ENCODE data around the gene UGT3A1. TPM values are rescaled to one million over a fixed set of nuclear protein-coding genes. Genes with fewer than 3 reads are reported as not detected.

Gene UGT3A1
- total RNA-seq, 4 donors from 2014 or later: not detected

DNA sequence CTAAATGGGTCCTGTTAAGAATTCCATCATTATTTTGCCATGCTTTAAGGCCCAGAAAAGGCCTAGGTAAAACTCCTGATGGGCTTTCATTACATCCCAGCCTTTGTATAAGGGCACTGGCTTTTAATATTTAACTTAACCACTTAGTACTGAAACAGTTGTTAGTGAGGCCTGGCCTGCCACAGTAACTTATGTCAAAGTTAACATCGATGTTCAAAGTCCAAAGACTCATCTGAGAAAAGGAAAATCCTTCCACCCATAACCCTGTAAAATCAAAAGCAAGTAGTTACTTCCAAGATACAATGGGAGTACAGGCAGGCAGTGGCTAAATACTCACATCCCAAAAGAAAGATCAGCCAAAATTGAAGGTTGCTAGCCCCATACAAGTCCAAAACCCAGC lies 15.0 kb upstream of the UGT3A1 start:
- no peak for ATAC-seq
- Histone ChIP-seq H3K36me3 (no peaks in the 10 kb centered on the region), H3K27me3 (no peaks in the 10 kb centered on the region), H3K27ac (no peak overlapping the region), H3K4me3 (no peak overlapping the region), H3K9me3 (peaks cover 0 to 6% (median 0%) of the 10 kb centered on the region in 3 donors), H3K4me1 (no peaks in the 10 kb centered on the region)
- TF ChIP-seq, protein P1, sequence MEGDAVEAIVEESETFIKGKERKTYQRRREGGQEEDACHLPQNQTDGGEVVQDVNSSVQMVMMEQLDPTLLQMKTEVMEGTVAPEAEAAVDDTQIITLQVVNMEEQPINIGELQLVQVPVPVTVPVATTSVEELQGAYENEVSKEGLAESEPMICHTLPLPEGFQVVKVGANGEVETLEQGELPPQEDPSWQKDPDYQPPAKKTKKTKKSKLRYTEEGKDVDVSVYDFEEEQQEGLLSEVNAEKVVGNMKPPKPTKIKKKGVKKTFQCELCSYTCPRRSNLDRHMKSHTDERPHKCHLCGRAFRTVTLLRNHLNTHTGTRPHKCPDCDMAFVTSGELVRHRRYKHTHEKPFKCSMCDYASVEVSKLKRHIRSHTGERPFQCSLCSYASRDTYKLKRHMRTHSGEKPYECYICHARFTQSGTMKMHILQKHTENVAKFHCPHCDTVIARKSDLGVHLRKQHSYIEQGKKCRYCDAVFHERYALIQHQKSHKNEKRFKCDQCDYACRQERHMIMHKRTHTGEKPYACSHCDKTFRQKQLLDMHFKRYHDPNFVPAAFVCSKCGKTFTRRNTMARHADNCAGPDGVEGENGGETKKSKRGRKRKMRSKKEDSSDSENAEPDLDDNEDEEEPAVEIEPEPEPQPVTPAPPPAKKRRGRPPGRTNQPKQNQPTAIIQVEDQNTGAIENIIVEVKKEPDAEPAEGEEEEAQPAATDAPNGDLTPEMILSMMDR (IDR thresholded peaks at IDR 0.05): no peak
- TF ChIP-seq POLR2A (IDR thresholded peaks at IDR 0.05) (no peak), EP300 (IDR thresholded peaks at IDR 0.05) (no peak), POLR2AphosphoS5 (IDR thresholded peaks at IDR 0.05) (no peak)
- WGBS, 2 donors (ENCODE audit: low coverage in 1 of 2): 80 to 83% methylated on average over 1 of the region's 1 CpG

DNA sequence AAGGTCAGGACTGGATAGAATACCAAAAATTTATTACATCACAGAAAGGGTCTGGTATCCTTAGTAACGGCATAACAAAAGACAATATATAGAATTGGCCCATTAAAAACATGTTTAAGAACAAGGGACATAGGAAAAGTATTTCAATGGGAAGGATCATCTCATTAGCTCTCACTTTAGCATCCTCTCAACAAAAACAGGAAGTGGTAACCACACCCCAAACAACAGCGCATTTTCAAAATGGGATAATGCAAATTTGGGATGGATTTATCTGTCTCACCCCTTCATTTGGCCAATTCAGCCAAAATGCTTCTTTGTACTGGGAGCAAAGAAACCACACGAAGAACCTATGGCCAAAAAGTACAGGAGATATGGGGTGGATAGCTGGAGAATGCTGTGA lies 9.8 kb upstream of the UGT3A1 start:
- no peak for ATAC-seq
- 80 to 94% methylated on average over 2 to 3 of the region's 3 CpGs for WGBS, 2 donors (ENCODE audit: low coverage in 1 of 2)
- TF ChIP-seq, protein P1 (IDR thresholded peaks at IDR 0.05): no peak
- TF ChIP-seq EP300 (IDR thresholded peaks at IDR 0.05): no peak
- TF ChIP-seq POLR2A (IDR thresholded peaks at IDR 0.05): no peak
- TF ChIP-seq POLR2AphosphoS5 (IDR thresholded peaks at IDR 0.05): no peak
- Histone ChIP-seq H3K36me3 (no peaks in the 10 kb centered on the region), H3K4me1 (no peaks in the 10 kb centered on the region), H3K4me3 (no peak overlapping the region), H3K27ac (no peak overlapping the region), H3K9me3 (no peaks in the 10 kb centered on the region), H3K27me3 (no peaks in the 10 kb centered on the region)

DNA sequence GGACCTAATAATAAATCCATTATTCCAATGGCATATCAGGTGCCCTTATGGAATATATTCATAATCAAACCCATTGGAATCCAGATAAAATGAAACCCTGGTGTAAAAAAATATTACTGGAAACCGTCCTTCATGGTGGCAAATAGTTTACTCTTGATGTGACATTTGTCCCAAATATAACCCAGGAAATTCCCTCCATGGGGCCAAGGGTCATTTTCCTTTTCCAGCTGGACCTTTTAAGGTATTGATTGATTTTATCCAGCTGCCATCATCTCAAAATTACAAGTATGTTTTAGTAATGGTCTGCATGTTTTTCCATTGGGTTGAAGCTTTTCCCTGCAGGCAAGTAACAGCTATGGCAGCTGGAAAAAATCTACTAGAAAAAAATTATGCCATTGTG lies 8.4 kb upstream of the UGT3A1 start:
- no peak overlapping the region for H3K4me3 ChIP-seq
- TF ChIP-seq POLR2A (IDR thresholded peaks at IDR 0.05) (no peak), POLR2AphosphoS5 (IDR thresholded peaks at IDR 0.05) (no peak), EP300 (IDR thresholded peaks at IDR 0.05) (no peak)
- TF ChIP-seq, protein P1 (IDR thresholded peaks at IDR 0.05): no peak
- H3K4me1 ChIP-seq: no peaks in the 10 kb centered on the region
- 29 to 46% methylated on average over 1 of the region's 1 CpG for WGBS, 2 donors (ENCODE audit: low coverage in 1 of 2)
- ATAC-seq: no peak
- H3K27me3 ChIP-seq: no peaks in the 10 kb centered on the region
- no peaks in the 10 kb centered on the region for H3K9me3 ChIP-seq
- H3K27ac ChIP-seq: no peak overlapping the region
- no peaks in the 10 kb centered on the region for H3K36me3 ChIP-seq

DNA sequence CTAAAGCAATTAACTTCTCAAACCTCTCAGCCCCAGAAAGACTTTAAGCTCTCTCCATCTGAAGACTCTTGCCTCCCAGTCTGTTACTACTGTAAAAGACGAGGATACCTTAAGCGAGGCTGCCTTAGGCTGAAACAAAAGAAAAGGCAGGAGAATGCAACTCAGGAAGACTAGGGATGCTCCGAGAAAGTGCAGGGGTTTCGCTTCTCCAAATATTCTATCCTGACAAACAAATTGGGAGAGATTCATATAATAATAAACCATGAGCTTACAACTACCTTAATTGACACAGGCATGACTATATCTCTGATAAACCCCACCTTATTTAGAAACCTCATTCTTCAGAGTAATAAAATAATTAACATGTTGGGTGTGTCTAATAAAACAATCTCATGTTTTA lies 4.9 kb upstream of the UGT3A1 start:
- WGBS, 2 donors (ENCODE audit: low coverage in 1 of 2): 78 to 84% methylated on average over 4 of the region's 4 CpGs
- Histone ChIP-seq H3K4me3 (no peak overlapping the region), H3K9me3 (no peaks in the 10 kb centered on the region), H3K27ac (no peak overlapping the region), H3K36me3 (no peaks in the 10 kb centered on the region), H3K27me3 (peaks cover 8% of the 10 kb centered on the region), H3K4me1 (no peaks in the 10 kb centered on the region)
- ATAC-seq: no peak
- no peak for TF ChIP-seq POLR2A (IDR thresholded peaks at IDR 0.05)
- no peak for TF ChIP-seq EP300 (IDR thresholded peaks at IDR 0.05)
- TF ChIP-seq POLR2AphosphoS5 (IDR thresholded peaks at IDR 0.05): no peak
- TF ChIP-seq, protein P1 (IDR thresholded peaks at IDR 0.05): no peak

DNA sequence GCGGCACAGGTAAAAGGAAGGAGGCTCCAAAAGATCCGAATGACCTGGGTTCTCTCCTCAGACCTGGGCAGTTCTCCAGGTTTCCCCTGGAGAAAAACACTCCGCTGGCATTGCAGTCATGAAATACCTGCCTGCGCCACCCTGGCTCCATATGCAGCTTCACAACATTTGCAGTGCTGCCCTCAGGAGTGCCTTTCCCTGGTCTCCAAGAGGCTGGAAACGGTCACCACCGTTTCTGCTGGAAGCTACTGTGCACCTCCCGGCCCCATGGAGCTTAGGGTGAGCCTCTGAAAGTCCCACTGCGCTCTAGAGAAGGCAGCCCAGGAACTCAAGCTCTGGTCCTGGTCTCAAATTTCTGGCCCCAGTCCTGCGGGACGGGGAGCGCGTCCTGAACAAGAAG lies 670 bp downstream of the UGT3A1 start:
- Histone ChIP-seq H3K27me3 (peaks cover 21% of the 10 kb centered on the region), H3K9me3 (no peaks in the 10 kb centered on the region)
- no peak for TF ChIP-seq POLR2AphosphoS5 (IDR thresholded peaks at IDR 0.05)
- TF ChIP-seq, protein P1 (IDR thresholded peaks at IDR 0.05): no peak
- no peak for TF ChIP-seq POLR2A (IDR thresholded peaks at IDR 0.05)
- TF ChIP-seq EP300 (IDR thresholded peaks at IDR 0.05): no peak

More for the DNA sequence above, 670 bp downstream of the UGT3A1 start:
- no peaks in the 10 kb centered on the region for H3K36me3 ChIP-seq
- ATAC-seq: no peak
- H3K4me3 ChIP-seq: no peak overlapping the region
- no peak overlapping the region for H3K27ac ChIP-seq
- no peaks in the 10 kb centered on the region for H3K4me1 ChIP-seq
- 43 to 71% methylated on average over 1 to 7 of the region's 12 CpGs for WGBS, 2 donors (ENCODE audit: low coverage in 1 of 2)
